Measurements from ENCODE around the gene IL19.
"Not testable (repeated sequence)": the region's sequence is repeated elsewhere in the genome, so short reads cannot be mapped to it uniquely, and the experiment has no call there.

The IL19 gene

GRCh38 chr1:206776229-206776628 is 5.7 kb downstream of the IL19 start:
- no peak for DNase-seq (ENCODE audit: low spot score)

DNA sequence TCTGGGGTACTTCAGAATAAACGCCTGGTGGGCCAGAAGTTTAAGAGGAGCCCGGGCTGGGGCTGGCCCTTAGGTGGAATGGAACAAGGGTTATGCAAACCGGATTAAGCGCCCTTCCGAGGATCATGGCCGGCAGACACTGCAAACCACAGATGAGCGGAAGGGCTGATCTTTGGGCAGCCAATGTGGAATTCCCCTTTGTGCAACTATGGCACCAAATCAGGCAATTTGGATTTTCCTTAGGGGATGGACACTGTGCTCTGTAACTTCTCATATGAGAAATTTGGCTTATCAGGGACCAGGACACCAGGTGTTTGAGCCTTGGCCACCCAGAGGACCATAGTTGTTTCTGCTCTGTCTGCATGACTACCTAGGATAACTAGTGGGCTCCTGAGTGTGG is 7.5 kb downstream of the IL19 start:
- DNase-seq (ENCODE audit: low spot score) = no peak

DNA sequence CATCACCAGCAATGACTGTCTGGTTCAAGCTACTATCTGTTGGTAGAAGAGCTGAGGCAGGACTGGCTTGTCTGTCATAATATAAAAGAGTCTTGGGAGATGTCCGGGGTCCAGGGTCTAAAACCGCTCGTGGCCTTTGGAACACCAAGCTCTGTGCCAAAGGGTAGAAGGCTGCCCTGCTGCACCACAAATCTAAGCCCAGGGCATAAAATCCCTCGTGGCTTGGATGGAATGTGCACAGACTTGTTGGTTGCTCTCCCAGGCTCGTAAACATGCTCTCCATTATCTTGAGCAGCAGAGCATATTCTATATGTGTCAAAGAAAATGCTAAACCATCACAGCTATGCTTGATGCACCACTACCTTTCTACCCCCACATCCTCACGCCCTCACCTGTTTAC is 8.3 kb downstream of the IL19 start:
- DNase-seq (ENCODE audit: low spot score) = not testable (repeated sequence)

GRCh38 chr1:206779638-206780037 is 9.1 kb downstream of the IL19 start:
- no peak for DNase-seq (ENCODE audit: low spot score)

GRCh38 chr1:206782448-206782847 is 11.9 kb downstream of the IL19 start:
- no peak for DNase-seq (ENCODE audit: low spot score)

- no peak for DNase-seq (ENCODE audit: low spot score)
These were observed 12.9 kb downstream of the IL19 start for GRCh38 chr1:206783506-206783905.

GRCh38 chr1:206784471-206784903 is 13.9 kb downstream of the IL19 start:
- no peak for DNase-seq (ENCODE audit: low spot score)

- DNase-seq (ENCODE audit: low spot score) = no peak
These were observed 14.7 kb downstream of the IL19 start for GRCh38 chr1:206785182-206785765.

- no peak for DNase-seq (ENCODE audit: low spot score)
These were observed 15.8 kb downstream of the IL19 start for GRCh38 chr1:206786212-206786886.

DNA sequence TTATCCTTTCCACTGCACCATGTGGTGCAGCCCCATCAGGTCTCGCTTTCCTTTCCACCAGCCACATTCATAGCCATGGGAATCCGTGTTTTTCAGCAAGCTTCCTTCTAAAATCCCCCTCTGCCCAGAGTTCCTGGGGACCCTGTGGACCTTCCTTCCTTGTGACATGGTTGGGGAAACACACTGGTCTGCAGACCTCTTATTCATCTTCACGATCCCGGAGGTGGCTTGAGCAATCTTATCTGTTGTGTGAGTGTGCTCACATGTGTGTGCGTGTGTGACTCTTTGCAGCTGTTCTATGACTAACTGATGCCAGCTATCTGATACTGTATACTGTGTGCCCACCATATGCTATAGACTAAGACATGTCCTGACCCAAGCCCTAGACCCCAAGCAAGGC is 17.3 kb downstream of the IL19 start:
- no peak for DNase-seq (ENCODE audit: low spot score)

- DNase-seq (ENCODE audit: low spot score) = no peak
These were observed 18.0 kb downstream of the IL19 start for GRCh38 chr1:206788487-206789050.

GRCh38 chr1:206790502-206791250 is 20.1 kb downstream of the IL19 start:
- DNase-seq (ENCODE audit: low spot score) = no peak

DNA sequence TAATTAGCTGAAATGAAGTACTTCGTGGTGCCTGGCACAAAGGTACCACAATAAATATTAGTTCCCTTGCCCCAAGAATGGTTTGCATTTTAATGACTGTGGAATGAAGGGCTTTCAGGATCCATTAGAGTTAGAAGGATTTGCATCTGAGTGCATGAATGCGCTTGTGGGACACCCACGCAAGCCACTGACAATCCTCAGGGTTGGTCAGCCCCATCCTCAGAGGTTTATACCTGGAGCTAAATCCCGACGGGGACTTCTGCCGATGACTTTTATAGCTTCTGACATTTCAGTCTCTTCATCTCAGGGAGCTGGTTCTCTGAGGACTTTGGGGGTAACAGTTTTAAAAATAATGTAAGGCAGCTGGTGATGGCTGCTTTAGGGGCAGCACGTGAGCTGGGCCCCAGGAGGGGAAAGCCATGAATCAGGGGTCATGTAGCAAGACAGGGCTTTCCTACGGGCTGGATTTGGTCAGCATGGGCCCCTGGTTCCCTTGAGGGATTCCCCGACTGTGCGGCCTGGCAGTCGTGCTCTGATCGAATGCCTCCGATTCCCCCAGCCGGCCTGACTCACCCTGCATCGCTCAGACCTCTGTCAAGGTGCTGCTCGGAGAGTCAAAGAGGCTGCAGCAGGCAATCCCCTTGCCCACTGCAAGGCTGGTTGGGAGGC is 22.5 kb downstream of the IL19 start:
- DNase-seq (ENCODE audit: low spot score) = no peak

GRCh38 chr1:206793620-206794019 is 23.0 kb downstream of the IL19 start:
- DNase-seq (ENCODE audit: low spot score) = no peak

- DNase-seq (ENCODE audit: low spot score) = no peak
These were observed 23.8 kb downstream of the IL19 start for GRCh38 chr1:206794294-206794908.

GRCh38 chr1:206796116-206796515 is 25.5 kb downstream of the IL19 start:
- no peak for DNase-seq (ENCODE audit: low spot score)

DNA sequence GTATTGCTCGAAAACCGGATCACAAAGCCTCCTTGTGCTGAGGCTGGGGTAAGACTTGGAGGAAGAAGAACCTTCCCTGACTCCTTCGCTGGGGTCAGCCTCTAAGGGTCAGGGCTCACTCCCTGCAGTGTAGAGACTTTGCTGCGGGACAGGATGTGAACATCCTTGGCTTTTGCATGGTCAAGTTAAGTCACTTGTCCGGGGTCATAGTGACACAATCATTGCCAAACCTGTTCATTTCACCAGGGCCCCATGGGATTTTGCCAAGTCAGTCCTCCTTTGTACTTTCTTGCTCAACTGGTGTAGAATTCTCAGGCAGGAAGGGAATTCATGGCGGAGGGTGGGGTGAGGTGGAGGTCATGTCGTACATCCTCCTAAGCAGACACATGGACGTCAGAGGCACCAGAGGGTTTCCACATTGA is 26.4 kb downstream of the IL19 start:
- DNase-seq (ENCODE audit: low spot score) = no peak

- peak; percentile 15 for DNase-seq (ENCODE audit: low spot score)
These were observed 27.2 kb downstream of the IL19 start for GRCh38 chr1:206797534-206798383.

GRCh38 chr1:206798384-206798996 is 27.9 kb downstream of the IL19 start:
- no peak for DNase-seq (ENCODE audit: low spot score)

DNA sequence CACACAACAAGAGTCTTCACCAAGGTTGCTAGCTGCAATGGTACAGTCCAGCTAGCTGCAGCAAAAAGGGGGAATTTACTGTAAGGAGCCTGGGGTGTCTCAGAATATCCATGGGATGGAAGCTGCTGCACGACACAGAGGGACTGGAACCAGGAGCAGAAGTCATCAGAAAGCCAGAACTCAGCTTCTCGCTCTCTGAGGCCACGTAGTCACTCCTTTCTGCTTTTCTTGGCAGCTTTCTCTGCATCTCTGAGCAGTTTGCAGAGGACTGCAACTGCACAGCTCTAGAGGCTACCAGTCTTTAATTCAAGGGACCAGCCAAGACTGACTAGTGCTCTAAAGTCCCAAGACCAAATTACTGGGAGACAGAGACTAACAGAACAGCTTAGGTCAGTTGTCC is 28.7 kb downstream of the IL19 start:
- no peak for DNase-seq (ENCODE audit: low spot score)

- no peak for DNase-seq (ENCODE audit: low spot score)
These were observed 29.8 kb downstream of the IL19 start for GRCh38 chr1:206800411-206800810.
